Right forelimb (tissue), 1 donor: ENCODE measurements around the gene BACH2.

Experiments used
- DNase-seq: peaks from one replicate; pipeline ENCODE4 v3.0.0-alpha.2; 2018

BACH2 gene

DNA sequence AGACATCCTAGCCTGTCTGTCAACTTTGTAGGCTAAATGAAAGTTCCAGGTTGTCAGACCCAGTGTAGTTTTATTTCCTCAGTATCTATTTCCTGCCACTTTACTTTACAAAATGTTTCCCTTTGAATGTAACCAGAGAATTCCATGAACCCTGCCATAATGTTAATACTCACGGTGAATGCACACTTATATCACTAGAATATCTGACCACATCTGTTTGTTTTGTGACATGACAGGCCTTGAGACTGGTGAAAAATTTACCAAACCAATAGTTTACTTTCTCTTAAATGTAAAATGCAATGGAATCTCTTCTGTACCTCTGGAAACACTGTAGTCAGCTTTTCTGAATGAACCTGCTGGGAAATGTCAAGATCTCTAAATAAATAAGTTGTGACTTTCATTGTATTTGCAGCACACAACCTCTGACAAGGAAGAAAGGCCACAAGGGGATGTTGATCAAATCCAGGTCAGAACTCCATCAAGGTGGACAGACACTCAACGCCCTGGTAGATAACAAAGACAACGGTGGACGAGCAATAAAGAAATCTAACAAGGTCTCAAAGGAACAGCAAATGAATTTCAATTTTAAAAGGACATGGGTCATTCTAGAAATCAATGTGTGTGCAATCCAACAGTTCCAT lies 59.2 kb downstream of the BACH2 start:
- DNase-seq, result no peak

DNA sequence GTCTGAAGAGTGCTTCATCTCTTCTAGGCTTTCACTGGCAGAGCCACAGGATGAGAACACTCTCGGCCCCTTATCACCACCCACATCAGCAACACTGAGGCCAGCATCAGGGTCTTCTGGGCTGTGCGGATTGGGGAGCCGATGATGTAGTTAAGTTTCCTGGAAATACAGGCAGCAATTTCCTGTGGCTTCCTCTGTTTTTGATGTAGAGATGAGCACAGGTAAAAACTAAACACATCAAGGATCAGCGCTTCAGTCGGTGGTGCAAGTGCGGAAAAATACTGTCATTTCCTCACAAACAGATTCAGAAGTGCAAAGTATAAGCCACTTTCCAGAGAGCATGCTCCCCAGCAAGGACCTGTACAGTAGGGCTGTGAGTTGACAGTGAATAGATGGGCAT lies 62.6 kb downstream of the BACH2 start:
- DNase-seq, result no peak

DNA sequence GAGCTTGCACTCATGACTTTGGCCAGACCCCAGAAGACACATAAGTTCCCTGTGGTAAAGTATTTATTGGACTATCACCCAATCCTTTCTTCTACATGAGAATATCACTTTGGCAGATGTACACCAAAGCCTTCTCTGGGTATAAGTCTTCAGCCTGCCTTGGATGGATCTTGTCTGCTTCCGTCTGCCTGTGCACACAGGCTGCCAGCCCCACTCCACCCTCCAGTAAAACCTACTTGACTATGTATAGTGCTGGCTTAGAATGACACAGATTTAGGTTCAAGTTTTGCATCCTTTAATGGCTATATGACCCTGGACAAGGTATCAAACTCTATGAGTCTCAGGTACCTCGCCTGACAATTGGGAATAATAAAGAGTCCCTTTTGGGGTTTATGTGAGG lies 63.4 kb downstream of the BACH2 start:
- no peak for DNase-seq

DNA sequence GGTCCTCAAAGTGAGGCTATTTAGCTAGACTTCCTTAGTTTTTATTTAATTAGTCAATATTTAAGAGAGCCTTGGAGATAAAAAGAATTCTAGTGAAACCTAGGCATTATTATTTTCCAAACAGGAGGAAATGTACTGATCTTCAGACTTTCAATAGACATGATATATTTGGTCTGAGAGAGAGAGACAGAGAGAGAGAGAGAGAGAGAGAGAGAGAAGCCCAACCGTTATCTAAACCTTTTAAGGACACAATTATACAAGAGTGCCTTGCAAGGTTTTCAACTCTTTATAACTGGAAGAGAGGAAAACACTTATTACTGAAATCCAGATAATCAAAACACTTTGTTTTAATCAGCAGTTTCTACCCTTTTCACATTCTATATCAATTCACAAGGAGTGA lies 64.8 kb downstream of the BACH2 start:
- no peak for DNase-seq

DNA sequence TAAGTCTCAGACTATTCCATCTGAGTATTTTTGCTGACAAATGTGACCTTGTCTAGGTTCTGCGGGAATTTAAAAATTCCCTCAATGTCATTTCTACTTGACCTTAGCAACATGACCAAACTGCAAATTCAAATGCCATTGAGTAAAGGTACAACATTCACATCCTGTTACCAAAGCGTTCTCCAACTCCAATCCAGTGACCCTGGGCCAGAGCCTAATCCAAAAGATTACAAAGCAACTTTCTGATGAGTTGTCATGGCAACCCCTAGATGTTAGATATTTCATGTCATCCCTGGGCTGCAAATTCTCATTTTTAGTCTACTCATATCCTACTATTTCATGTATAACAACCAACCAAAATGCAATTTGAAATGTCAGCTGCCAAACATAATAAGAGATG lies 65.3 kb downstream of the BACH2 start:
- DNase-seq, result no peak

DNA sequence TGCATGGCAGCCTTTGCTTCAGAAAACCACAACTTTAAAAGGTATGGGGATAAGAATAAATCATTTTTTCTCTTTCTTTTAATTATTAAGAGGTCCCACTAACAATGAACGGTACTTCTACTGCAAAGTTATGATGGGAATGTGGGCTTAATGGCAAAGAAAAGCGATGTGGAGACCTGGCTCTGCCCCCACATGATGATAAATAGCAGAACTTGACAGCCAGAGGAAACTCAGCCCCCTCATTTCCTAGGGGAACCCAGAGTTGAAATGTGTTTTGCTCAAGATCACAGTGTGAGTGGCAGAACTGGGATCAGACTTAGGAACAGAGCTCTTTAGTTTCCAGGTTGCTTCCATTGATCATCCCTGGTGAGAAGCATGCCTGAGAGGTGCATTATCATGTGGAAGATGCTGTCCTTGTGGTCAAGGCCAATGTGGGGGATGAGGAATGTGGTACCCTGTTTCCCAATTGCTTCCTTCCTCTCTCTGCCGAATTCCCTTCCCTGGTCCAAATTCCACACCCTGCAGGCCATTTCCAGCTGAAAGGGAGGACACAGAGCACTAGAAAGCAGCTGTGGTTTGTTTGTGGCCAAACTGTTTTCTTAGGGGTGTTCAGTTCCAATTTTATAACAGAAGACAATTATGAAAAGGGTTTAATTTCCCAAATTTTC lies 66.0 kb downstream of the BACH2 start:
- no peak for DNase-seq

DNA sequence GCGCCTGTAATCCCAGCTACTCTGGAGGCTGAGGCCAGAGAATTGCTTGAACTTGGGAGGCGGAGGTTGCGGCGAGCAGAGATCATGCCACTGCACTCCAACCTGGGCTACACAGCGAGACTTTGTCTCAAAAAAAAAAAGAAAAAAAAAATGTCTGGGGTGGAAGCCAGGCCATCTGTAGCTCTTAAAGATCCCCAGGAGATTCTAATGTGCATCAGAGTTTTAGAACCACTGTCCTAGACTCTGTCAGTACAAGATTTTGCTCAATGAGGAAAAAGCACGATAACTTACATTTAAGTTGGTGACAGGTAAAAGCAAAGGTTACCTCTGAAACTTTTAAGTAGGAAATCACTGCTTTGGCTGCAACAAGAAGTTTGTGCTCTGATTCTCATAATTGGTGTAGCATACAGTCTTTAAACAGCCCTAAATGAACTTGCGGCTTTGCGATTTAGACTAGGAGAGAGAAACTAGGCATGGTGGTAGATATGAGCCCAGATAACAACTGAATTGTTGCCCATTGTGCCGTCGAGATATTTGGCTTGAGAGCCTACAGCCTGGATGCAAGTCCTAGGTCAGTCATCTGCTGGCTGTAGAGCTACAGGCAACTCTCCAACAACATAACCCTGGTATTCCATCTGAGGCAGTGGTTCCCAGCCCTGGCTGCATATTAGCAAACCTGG lies 67.2 kb downstream of the BACH2 start:
- DNase-seq, result no peak

DNA sequence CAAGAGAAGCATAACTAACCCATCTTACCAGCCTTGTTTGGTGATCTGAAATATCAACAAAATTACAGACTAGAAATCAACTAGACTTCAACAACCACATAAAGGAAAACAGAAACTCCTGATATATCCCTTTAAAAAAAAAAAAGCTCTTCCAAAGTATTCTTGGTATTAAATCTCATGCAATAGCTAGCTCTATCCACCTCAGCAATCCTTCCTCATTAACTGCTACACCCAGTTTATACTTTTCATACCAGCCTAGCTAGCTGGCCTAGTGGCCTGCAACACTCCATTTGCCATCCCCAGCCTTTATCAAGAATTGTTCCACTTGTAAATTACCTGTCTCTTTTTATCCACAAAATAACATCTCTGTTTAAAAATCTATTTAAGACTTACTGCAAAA lies 69.0 kb downstream of the BACH2 start:
- no peak for DNase-seq

DNA sequence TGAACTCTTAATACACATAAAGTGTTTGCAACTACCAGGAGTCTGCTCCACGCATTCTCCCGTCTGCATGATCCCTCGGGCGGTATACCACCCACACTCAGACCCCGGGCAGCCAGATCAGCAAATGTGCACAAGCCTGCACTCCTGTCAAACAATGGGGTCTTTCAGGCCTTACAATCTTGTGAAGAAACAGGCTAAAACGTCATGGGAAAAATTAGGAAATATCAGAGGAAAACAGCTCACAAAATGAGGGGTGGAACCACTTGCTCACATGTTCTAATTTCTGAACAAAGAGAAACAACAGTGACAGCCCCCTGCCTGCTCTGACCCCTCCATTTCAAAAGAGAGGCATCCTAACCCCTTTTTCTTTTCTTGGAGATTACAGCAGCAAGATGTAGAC lies 69.4 kb downstream of the BACH2 start:
- DNase-seq, result no peak

DNA sequence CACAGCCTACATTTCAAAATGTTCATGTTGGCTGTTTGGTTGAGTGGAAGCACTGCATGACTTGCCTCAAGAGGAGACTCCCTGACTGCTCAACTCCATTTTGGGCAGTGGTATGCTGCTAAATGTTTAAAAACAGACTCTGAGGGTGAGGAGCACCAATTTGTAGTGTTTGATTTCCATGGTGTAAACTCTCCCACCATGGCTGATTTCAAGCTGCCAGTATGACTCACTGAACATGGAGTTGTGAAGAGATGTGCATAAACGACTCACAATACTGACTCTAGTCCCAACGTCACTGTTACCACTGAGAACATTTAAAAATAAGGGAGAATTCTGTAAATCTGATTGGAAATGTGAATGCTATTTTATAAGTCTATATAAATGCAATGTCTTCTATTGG lies 70.4 kb downstream of the BACH2 start:
- no peak for DNase-seq

DNA sequence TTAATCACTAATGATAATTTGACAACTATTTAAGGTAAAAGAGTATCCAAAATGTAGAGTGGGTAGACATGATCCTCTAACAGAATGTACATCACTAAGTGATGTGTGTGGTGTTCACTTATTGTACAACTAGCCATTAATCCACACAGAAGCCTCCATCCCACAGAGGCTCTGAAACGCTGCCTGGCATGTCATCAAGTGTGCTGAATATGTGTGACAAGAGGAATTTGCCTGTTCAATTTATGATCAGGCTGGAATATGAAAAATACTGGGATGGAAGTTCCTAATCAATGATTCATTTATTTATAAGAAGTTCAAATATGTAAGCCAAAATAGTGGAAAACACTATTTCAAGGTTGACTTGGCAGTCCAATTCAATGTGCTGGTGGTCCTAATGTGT lies 72.4 kb downstream of the BACH2 start:
- no peak for DNase-seq

DNA sequence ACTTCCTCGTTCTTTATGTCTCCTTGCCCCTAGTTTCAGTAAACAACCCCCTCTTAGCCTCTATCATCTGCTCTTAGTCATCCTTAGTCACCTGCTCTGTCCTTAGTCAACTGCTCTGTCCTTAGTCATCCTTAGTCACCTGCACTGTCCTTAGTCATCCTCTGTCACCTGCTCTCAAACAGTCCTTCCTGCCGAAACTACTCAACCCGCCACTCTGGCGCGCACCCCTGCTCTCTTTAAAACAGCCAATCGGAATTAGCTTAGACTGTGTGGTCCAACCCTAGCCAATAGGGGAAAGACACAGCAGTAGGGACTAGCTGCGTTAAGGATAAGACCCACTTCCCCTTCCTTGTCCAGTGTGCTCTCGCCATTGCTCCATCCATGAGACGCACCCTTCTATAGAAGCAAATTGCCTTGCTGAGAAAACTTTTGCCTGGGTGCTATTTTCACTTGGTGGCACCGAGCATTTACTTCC lies 73.9 kb downstream of the BACH2 start:
- DNase-seq, result no peak

DNA sequence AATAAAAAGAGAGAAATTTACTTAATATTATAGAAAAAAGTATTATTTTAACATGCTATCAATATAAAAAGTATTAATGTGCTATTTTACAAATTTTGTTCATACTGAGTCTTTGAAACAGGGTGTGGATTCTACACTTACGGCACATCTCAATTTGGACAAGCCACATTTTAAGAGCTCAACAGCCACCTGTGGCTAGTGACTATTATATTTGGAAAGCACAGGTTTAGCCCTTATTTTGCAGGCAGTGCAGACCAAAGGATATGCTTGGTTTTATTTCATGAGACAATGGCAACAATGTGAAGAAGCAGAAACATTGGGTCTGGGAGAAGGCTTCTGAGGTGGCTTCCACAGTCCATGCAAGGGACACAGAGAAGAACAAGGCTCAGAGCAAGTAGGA lies 74.6 kb downstream of the BACH2 start:
- no peak for DNase-seq

DNA sequence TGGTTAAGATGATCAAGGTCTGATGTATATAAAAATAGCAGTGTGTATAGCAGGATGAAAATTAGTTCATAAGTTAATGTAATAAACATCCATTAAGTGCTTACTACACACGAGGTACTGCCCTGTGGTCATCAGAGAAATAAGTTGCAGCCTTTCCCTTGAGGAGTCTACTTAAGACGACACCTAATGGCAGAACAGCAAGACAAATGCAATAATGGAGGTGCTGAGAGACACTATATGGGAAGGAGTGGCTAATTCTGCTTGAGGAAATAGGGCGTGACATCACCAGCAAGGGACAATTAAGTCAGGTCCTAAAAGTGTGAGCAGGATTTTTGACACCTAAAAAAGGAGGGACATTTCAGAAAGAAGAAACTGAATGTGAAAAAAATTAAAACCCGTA lies 75.2 kb downstream of the BACH2 start:
- no peak for DNase-seq

DNA sequence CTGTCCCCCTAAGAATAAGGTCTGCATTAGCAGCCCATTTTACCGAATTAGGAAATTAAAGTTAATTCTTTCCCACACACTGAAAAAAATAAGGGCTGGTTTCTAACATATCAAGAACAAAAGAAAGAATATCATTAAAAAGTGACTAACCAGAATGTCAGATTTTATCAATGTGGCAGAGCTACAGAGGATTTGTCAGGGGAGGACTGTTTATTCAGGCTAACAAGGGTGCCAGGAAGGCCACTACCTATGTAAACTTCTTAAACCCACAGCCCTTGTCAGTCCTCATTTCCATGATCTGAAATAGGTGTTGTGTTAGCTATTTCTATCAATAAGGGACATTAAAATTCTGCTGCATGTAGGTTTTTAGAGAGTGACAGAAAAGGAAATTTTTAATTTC lies 76.4 kb downstream of the BACH2 start:
- DNase-seq, result no peak

DNA sequence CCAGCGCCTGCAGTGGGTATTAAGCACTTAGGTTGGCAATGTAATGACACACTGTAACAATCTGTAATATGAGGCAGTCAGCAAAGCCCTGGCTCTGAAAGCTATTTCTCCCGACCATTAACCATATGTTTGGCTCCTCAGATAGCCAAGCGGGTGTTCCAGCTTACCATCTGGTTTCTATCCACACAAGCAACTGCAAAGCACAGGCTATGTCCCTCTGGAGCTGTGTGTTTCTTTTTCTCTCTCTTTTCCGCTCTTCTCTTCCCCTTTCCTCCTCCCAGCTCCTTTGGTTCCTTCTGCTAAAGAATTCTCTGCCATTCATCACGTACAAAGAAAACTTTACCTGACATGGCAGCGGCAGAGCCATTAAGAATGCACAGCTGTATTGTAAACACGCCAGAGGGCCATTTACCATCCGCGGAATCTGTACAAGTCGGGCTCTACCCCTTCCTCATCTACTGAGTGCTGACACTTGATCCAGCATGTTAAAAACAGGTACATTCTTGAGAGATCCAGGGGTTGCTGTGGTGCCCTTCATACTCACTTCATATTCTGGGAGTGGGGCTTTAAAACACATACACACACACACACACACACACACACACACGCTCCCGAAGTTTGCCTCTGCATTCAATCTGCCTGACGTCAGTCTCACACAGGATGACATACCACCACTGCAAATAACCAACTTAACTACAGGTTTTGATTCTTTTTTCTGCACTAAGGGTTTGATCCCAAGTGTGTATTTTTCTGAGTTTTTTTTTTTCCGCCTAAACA lies 77.2 kb downstream of the BACH2 start:
- peak; percentile 87 for DNase-seq

DNA sequence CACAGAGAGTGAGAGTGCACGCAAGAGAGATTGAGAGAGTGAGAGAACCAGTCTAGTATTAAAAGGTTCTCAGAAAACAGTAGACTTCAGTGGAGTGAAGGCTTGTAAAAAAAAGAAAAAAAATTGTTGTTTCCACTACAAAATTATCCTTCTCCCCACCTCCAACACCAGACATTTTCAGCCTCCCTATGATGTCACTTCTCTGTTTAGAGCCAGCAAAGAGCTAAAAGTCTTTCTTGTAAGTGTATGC lies 77.8 kb downstream of the BACH2 start:
- DNase-seq, result no peak

DNA sequence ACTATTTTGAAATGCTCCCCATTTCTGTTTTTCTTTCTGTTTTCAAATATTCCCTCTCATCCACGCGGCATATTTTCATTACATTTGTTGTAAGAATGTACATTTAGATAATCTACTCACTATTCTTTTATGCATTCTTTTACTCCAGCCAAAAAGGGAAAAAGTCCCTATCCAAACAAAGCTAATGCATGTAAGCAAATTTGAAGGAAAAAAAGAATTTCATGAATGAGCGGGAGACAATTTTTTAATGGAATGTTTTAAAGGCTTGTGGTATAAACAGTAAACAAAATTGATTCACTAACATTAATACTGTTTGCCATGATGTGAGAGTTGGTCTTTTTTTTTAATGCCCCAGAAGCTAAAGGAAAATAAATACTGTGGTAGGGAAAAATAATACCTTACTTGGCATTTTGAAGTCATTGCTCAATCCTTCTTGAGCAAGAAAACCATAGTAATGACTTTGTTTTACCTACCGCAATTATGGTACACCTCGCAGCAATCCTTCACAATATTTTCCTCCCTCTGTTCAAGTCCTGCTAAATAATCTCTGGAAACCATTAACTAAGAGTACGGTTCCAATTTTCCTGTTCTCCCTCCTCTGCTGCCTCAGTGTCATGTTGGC lies 79.0 kb downstream of the BACH2 start:
- DNase-seq, result no peak

DNA sequence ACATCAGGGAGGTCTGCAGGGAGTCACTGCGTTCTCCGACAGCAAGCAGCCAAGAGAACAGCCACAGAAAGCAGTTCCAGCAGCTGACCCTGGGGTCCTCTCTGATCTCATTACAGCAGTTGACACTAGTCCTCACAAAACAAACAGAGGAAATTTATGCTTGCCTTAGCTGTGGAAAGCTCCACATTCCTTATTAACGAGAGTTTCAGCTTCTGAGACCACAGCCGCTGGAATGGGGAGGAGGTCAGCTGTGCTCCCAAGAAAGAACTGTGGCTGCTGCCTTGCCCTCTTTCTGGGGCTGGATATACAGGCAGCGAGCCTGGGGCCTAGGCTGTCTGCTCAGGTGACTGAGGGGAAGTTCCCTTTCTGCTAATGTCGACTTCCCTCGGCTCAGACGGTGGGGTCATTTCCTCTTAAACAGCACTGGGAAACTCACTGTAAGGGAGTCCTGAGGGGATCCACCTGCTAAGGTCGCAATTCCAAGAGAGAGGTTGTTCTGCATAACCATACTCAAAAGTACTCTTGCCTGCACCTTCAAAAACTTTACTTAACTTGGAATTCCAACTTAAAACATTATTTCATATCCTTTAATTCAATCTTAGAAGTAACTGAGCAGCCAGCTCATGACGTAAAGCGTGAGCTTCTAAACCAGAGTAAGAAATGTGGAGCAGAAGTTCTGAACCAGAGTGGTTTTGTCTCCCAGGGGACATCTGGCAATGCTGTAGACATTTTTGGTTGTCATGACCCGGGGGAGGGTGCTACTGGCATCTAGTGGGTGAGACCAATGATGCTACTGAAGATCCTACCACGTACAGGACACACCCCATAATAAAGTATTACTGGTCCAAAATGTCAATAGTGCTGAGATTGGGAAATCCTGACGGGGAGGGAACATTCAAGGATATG lies 80.3 kb downstream of the BACH2 start:
- DNase-seq, result no peak

DNA sequence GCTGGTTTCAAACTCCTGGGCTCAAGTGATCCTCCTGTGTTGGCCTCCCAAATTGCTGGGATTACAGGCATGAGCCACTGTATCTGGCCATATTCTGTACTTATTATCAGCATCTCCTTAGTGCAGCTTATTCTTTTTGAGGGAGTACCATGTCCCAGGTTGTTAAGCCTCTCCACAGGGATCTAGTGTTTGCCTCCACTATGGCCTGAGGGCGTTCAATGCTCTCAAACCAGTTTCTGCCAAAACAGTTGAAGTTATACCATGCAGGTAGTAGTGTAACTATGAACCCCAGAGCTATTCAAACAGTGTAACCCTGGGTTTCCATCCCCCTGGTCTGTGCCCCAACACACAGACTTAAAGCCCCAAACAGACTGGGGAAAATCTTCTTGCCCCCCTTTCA lies 81.7 kb downstream of the BACH2 start:
- no peak for DNase-seq

DNA sequence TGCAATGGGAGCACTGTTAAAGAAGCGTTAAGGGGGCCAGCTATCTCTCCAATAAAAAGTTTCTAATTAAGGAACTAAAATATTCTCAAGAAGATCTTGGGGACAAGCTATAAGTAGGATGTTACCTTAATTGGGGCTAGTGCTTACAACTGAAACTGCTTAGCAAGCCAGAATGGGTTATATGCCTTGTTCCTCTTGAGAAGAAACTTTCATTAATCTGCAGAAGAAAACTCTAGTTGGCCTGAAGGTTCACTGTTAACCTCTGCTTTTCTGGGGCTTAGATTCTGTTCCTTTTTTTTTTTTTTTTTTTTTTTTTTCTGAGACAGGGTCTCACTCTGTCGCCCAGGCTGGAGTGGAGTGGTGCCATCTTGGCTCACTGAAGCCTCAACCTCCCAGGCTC lies 82.2 kb downstream of the BACH2 start:
- DNase-seq, result no peak

DNA sequence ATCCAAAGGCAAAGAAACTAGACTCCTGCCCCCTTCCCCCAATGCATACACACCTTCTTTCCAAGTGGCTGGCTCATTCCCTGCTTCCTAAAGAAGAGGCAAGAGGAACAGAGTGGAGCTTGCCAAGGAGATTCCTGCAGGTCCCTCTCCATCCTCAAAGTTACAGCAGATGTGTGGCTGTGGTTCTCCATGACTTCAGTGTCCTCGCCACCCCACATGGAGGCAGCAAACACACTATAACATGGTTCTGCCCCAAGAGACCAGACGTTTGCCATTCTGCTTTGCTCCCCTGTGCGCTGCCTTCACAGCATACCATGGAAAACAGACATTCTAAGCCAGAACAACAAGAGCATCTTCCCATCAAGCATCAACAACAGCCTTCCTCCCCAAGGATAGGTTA lies 84.4 kb downstream of the BACH2 start:
- no peak for DNase-seq
